HepG2 (cell line): Measurements from ENCODE around the gene CHKB. TPM values are rescaled to one million over a fixed set of nuclear protein-coding genes. Genes with fewer than 3 reads are reported as not detected.

Experiments used
- ATAC-seq: fragments of 200-7000 bp; cut with Tn5 transposase; 3 replicates; pipeline ENCODE4 v1.9.1; 2020; ENCODE audit warnings: mild to moderate bottlenecking, moderate library complexity
- BruUV-seq: library from RNA; stranded (reverse); fragments of 400-500 nt; replicated peaks from 2 replicates; lab custom pipeline; 2021; lab: Mats Ljungman, UMichigan
- CTCF ChIA-PET: fragments of 300-600 bp; formaldehyde crosslinking; extraction: SDS; loops from one replicate; lab custom pipeline; 2021; ENCODE audit warnings: low total read pairs, inconsistent platforms, low intra/inter-chr PET ratio; lab: Yijun Ruan, JAX
- POLR2A ChIA-PET: fragments of 350-600 bp; sonication (Branson Sonifier 250); formaldehyde crosslinking; loops from one replicate; lab custom pipeline; 2020; ENCODE audit warnings: antibody characterized with exemption, inconsistent platforms; lab: Yijun Ruan, JAX
- DNase-seq: peaks from one replicate; pipeline ENCODE4 v3.0.0-alpha.2; 2015; ENCODE audit warnings: low spot score
- FAIRE-seq: peaks from 3 replicates; lab custom pipeline; 2011; peaks lifted over from hg19 to GRCh38; lab: Jason Lieb, UNC
- H2AFZ ChIP-seq: one replicate; pipeline ENCODE4 v1.6.1; 2011; ENCODE audit warnings: low read length, inconsistent platforms
- H3K27ac ChIP-seq: fragments of 300-600 bp; 3 replicates; pipeline ENCODE4 v1.8.0; 2011; ENCODE audit warnings: mixed run types, mild to moderate bottlenecking, mixed read lengths, low read length, inconsistent platforms; ENCODE audit not compliant: insufficient read depth; ENCODE audit errors: extremely low read length
- H3K27me3 ChIP-seq, 2 experiments: fragments of 200-600 bp in 1 of 2; 2 replicates in 1 of 2; 3 replicates in 1 of 2; pipeline versions ENCODE4 v1.6.0 to v1.8.0; 2011; ENCODE audit warnings: low read length in 2 of 2, mild to moderate bottlenecking in 2 of 2, moderate library complexity in 2 of 2, inconsistent platforms in 1 of 2; ENCODE audit not compliant: insufficient read depth in 2 of 2, control insufficient read depth in 1 of 2
- H3K36me3 ChIP-seq, 2 experiments: fragments of 200-600 bp in 1 of 2; replicated peaks in 1 of 2; 2 replicates in 1 of 2; 3 replicates in 1 of 2; pipeline versions ENCODE4 v1.5.1 to v1.8.0; 2011; ENCODE audit warnings: low read length in 2 of 2, inconsistent platforms in 1 of 2; ENCODE audit not compliant: insufficient read depth in 2 of 2, control insufficient read depth in 1 of 2
- H3K4me1 ChIP-seq: 2 replicates; pipeline ENCODE4 v1.5.1; 2012; ENCODE audit warnings: low read length, inconsistent platforms; ENCODE audit not compliant: insufficient read depth
- H3K4me2 ChIP-seq: 2 replicates; pipeline ENCODE4 v1.6.0; 2011; ENCODE audit warnings: low read depth, low read length, inconsistent platforms
- H3K4me3 ChIP-seq, 3 experiments: fragments of 200-600 bp in 1 of 3; sonication (generic), shearing (Covaris generic) in 1 of 3; replicated peaks in 1 of 3; 2 replicates each; pipeline ENCODE4 v1.5.1; 2011 to 2016; ENCODE audit warnings: low read length in 3 of 3, inconsistent platforms in 2 of 3, low read depth in 2 of 3, mild to moderate bottlenecking in 2 of 3, control low read depth in 1 of 3, mixed read lengths in 1 of 3; ENCODE audit not compliant: insufficient read depth in 1 of 3
- H3K79me2 ChIP-seq: one replicate; pipeline ENCODE4 v1.6.1; 2011; ENCODE audit warnings: low read length, inconsistent platforms; ENCODE audit not compliant: insufficient read depth
- H3K9ac ChIP-seq: 2 replicates; pipeline ENCODE4 v1.6.0; 2011; ENCODE audit warnings: mild to moderate bottlenecking, low read depth, low read length, inconsistent platforms; ENCODE audit not compliant: insufficient read depth
- H3K9me3 ChIP-seq: 2 replicates; pipeline ENCODE4 v1.5.1; 2012; ENCODE audit warnings: mild to moderate bottlenecking, low read length
- H4K20me1 ChIP-seq: 2 replicates; pipeline ENCODE4 v1.6.0; 2011; ENCODE audit warnings: inconsistent platforms, mild to moderate bottlenecking, low read length, moderate library complexity; ENCODE audit not compliant: insufficient read depth
- ADNP ChIP-seq: sonication (generic); formaldehyde crosslinking; IDR thresholded peaks from 2 replicates; pipeline ENCODE4 v1.4.0; 2020; ENCODE audit warnings: missing genetic modification reagents
- BRD4 ChIP-seq: sonication (generic); formaldehyde crosslinking; IDR thresholded peaks from 2 replicates; pipeline ENCODE4 v1.4.0; 2020; ENCODE audit warnings: missing genetic modification reagents
- CHD4 ChIP-seq: fragments of 200-600 bp; sonication (generic); IDR thresholded peaks from 2 replicates; pipeline ENCODE4 v1.7.0; 2017; ENCODE audit warnings: mild to moderate bottlenecking, low read length, borderline replicate concordance
- IKZF4 ChIP-seq: sonication (generic); formaldehyde crosslinking; IDR thresholded peaks from 2 replicates; pipeline ENCODE4 v1.5.1; 2020; ENCODE audit warnings: borderline replicate concordance, mild to moderate bottlenecking, low read depth, missing genetic modification reagents; ENCODE audit errors: not compliant biosample characterization
- KLF15 ChIP-seq: sonication (generic); formaldehyde crosslinking; IDR thresholded peaks from 2 replicates; pipeline ENCODE4 v1.8.1; 2023; ENCODE audit warnings: borderline replicate concordance, mild to moderate bottlenecking, inconsistent platforms, missing genetic modification reagents, mixed read lengths
- PHF21A ChIP-seq: sonication (generic); formaldehyde crosslinking; IDR thresholded peaks from 2 replicates; pipeline ENCODE4 v1.5.0; 2020; ENCODE audit warnings: mild to moderate bottlenecking, missing genetic modification reagents
- TCF7 ChIP-seq: sonication (generic); IDR thresholded peaks from 2 replicates; pipeline ENCODE4 v1.6.1; 2016; ENCODE audit warnings: antibody characterized with exemption, low read depth
- ZBED4 ChIP-seq: sonication (generic); formaldehyde crosslinking; IDR thresholded peaks from 2 replicates; pipeline ENCODE4 v1.4.0; 2020; ENCODE audit warnings: missing genetic modification reagents, borderline replicate concordance
- ZBTB44 ChIP-seq: sonication (generic); formaldehyde crosslinking; IDR thresholded peaks from 2 replicates; pipeline ENCODE4 v1.4.0; 2020; ENCODE audit warnings: missing genetic modification reagents
- ZMYM2 ChIP-seq: sonication (generic); formaldehyde crosslinking; IDR thresholded peaks from 2 replicates; pipeline ENCODE4 v1.8.0; 2022; ENCODE audit warnings: mild to moderate bottlenecking, missing genetic modification reagents
- ZNF264 ChIP-seq: sonication (generic); formaldehyde crosslinking; IDR thresholded peaks from 2 replicates; pipeline ENCODE4 v1.4.0; 2020; ENCODE audit warnings: missing genetic modification reagents
- ZNF564 ChIP-seq: sonication (generic); formaldehyde crosslinking; IDR thresholded peaks from 2 replicates; pipeline ENCODE4 v1.8.1; 2023; ENCODE audit warnings: mild to moderate bottlenecking, missing genetic modification reagents
- ZXDC ChIP-seq: sonication (generic); formaldehyde crosslinking; IDR thresholded peaks from 2 replicates; pipeline ENCODE4 v1.5.0; 2020; ENCODE audit warnings: mild to moderate bottlenecking, missing genetic modification reagents
- WGBS: methylation state at CpG from one replicate; pipeline ENCODE4 v1.1.6; 2017; ENCODE audit warnings: low lambda C conversion rate; 5-methylcytosine and 5-hydroxymethylcytosine counted together
- in situ Hi-C: cut with HindIII; loops from 2 replicates; pipeline ENCODE4 v1.10.0; 2017; ENCODE audit warnings: low pct_unique_long_range_greater_than_20kb; ENCODE audit not compliant: extremely low pct_ligation_motif_present
- intact Hi-C: fragments of 100-400 bp; cut with micrococcal nuclease; formaldehyde crosslinking; loops from one replicate; pipeline ENCODE4 v1.10.0; 2022; ENCODE audit not compliant: unreplicated experiment
- polyA plus RNA-seq, 8 experiments: library from polyadenylated mRNA; depleted of rRNA in 3 of 8; stranded (reverse) in 7 of 8; unstranded in 1 of 8; fragments of >200 nt; fragmentation: Illumina TruSeq in 4 of 8; extraction: Trizol in 4 of 8; gene quantifications; 2 replicates each; pipeline versions ENCODE4 v1.2.1 to v1.2.3, GENCODE V29; 2011 to 2016; ENCODE audit warnings: low read depth in 4 of 8, missing spikeins in 1 of 8, mixed read lengths in 1 of 8; ENCODE audit not compliant: insufficient read depth in 1 of 8
- total RNA-seq, 5 experiments: library from RNA; depleted of rRNA; stranded (reverse); fragments of >200 nt; fragmentation: Illumina TruSeq; extraction: Trizol; gene quantifications; 2 replicates each; pipeline ENCODE4 v1.2.3, GENCODE V29; 2016; ENCODE audit warnings: low read depth in 1 of 5

Gene CHKB
- total and polyA plus RNA-seq, 2 of the 13 experiments (the other 11 are each of a cell fraction or from before 2014, with no cell fraction given): 24.5 to 42.7 TPM

GRCh38 chr22:50567721-50568252 is 14.9 kb downstream of the CHKB start:
- Histone ChIP-seq H3K27ac (no peak overlapping the region), H3K79me2 (no peaks in the 10 kb centered on the region), H3K36me3 (peaks cover 4% of the 10 kb centered on the region in 2 experiments; a peak in 2 of 5 replicates), H2AFZ (no peak overlapping the region), H3K4me3 (no peak overlapping the region), H3K9ac (no peak overlapping the region), H3K9me3 (no peaks in the 10 kb centered on the region), H4K20me1 (no peaks in the 10 kb centered on the region), H3K27me3 (no peaks in the 10 kb centered on the region), H3K4me2 (no peak overlapping the region), H3K4me1 (peaks cover 41% of the 10 kb centered on the region)
- POLR2A ChIA-PET: interaction anchor here (3.2 kb wide), 1 partner anchor 14 kb away, joined by 30 read pairs; the partner anchor contains the start of gene CHKB
- in situ Hi-C loops (loop anchor here (5.0 kb wide), 1 partner anchor 35 kb away; the partner anchor contains the start of gene TYMP), intact Hi-C loops (no loop called here)
- FAIRE-seq (no peak), ATAC-seq (no peak), DNase-seq (no peak)
- no TSS peak for BruUV-seq
- CTCF ChIA-PET: no interaction called here
- WGBS: 87% methylated on average over 7 of the region's 7 CpGs
- TF ChIP-seq BRD4 (CRISPR knock-in tag) (no peak), KLF15 (no peak), ADNP (CRISPR knock-in tag) (no peak), ZMYM2 (CRISPR knock-in tag) (no peak), IKZF4 (CRISPR knock-in tag) (no peak), ZBED4 (CRISPR knock-in tag) (no peak), ZBTB44 (CRISPR knock-in tag) (no peak), ZNF264 (CRISPR knock-in tag) (no peak), PHF21A (CRISPR knock-in tag) (no peak), ZXDC (CRISPR knock-in tag) (no peak), CHD4 (no peak), ZNF564 (no peak), TCF7 (no peak)
